ENCODE data around the gene PPP6C.
A peak's percentile ranks its signal among the peaks of the same experiment; 100 is the strongest.
"Not testable (repeated sequence)": the region's sequence is repeated elsewhere in the genome, so short reads cannot be mapped to it uniquely, and the experiment has no call there.

Gene PPP6C

DNA sequence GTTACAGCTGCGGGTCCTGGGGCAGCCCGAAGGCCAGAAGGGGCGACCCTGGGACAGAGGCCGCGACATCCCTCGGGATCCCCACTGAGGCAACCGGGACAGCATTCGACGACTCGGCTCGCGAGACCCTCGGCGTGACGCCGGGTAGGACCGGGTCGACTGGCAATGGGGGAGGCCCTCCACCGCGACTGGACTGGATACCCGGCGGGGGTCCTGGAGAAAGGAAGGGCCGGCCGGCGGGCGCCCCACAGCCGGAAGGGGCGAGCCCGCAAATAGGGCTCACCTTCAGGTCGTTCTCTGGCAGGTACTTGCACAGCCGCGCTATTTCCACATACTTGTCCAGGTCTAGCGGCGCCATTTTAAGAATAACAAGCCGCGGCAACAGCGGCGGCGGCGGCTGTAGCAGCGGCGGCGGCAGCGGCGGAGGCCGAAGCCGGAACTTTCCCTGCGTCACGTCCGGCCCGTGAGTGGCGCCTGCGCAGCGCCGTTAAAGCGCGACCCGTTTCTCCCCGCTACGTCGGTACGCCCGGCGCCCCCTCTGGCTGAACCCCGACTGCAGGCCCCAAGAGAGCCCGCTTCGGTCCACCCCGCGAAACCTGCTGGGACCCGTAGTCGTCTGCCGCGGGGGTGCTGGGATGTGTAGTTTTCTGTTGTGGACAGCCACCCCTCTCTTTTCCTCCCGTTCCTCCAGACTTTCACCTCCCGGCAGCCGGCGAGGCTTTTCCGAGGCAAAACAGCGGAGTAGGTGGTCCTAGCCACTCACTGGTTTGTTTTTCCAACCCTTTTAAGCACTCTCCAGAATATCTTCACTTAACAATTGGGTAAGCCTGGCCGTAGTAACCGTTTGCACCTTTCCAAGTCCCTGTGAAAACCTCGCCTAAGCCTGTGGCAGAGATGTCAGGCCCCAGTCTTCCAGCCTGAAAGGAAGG is at the start of gene PPP6C:
Gene PPP6C (minus strand): TSS at position 443 of the 929 bp plus-strand sequence. CDS start 85 bp downstream, at position 358.
- peak; percentile 98 for DNase-seq (ENCODE audit: low read depth)
- TF ChIP-seq, protein P1, sequence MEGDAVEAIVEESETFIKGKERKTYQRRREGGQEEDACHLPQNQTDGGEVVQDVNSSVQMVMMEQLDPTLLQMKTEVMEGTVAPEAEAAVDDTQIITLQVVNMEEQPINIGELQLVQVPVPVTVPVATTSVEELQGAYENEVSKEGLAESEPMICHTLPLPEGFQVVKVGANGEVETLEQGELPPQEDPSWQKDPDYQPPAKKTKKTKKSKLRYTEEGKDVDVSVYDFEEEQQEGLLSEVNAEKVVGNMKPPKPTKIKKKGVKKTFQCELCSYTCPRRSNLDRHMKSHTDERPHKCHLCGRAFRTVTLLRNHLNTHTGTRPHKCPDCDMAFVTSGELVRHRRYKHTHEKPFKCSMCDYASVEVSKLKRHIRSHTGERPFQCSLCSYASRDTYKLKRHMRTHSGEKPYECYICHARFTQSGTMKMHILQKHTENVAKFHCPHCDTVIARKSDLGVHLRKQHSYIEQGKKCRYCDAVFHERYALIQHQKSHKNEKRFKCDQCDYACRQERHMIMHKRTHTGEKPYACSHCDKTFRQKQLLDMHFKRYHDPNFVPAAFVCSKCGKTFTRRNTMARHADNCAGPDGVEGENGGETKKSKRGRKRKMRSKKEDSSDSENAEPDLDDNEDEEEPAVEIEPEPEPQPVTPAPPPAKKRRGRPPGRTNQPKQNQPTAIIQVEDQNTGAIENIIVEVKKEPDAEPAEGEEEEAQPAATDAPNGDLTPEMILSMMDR (IDR thresholded peaks at IDR 0.05; ENCODE audit: insufficient read depth, low read depth, low read length, missing control alignments), result peak; percentile 78
- peak within 1 kb of the TSS; percentile 95 for H3K4me3 ChIP-seq (ENCODE audit: low read depth, low read length)

- no peak for DNase-seq (ENCODE audit: low read depth)
- TF ChIP-seq, protein P1 (IDR thresholded peaks at IDR 0.05; ENCODE audit: insufficient read depth, low read depth, low read length, missing control alignments), result no peak
- H3K4me3 ChIP-seq (ENCODE audit: low read depth, low read length), result peak overlapping the region; percentile 91
These were observed 49.4 kb upstream of the PPP6C start for GRCh38 chr9:125238915-125239446.

DNA sequence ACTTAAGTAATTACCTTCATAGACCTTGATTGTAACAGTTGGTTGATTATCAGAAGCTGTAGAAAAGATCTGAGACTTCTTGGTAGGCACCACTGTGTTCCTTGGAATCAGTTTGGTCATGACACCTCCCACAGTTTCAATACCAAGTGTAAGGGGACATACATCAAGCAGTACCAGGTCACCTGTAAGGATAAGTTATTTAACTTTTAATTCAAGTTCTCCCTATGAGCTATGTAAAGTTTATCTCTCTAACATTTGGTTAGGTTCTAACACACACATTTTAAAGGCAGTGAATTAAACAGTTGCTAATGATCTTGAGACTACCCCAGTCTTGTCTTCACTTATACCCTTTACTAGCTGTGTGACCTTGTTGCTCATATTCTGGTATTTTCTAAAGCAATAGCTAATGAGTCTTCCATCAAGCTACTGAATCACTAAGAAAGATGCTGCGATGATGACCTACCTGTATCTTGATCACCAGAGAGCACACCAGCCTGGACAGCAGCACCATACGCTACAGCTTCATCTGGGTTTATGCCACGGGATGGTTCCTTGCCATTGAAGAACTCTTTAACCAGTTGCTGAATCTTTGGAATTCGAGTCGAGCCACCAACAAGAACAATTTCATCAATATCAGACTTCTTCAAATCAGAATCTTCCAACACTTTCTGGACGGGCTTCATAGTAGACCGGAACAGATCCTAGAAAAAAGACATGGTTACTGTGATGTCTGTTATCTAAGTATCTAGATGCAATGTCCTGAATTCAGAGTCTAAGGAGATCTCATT is 48.7 kb upstream of the PPP6C start:
- H3K4me3 ChIP-seq (ENCODE audit: low read depth, low read length), result peak overlapping the region; percentile 91
- no peak for DNase-seq (ENCODE audit: low read depth)
- TF ChIP-seq, protein P1 (IDR thresholded peaks at IDR 0.05; ENCODE audit: insufficient read depth, low read depth, low read length, missing control alignments), result no peak

DNA sequence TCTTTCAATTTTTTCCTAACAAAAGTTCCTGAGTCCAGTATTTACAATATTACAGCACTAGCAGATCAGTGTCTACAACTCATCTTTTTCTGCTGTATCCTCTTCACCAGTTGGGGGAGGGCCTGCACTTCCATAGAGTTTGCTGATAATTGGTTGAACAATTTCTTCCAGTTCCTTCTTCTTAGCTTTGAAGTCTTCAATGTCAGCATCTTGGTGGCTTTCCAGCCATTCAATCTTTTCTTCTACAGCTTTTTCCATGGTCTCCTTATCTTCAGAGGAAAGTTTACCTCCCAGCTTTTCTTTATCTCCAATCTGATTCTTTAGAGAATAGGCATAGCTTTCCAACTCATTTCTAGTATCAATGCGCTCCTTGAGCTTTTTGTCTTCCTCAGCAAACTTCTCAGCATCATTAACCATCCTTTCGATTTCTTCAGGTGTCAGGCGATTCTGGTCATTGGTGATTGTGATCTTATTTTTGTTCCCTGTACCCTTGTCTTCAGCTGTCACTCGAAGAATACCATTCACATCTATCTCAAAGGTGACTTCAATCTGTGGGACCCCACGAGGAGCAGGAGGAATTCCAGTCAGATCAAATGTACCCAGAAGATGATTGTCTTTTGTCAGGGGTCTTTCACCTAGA is 47.0 kb upstream of the PPP6C start:
- H3K4me3 ChIP-seq (ENCODE audit: low read depth, low read length); DNase-seq (ENCODE audit: low read depth): not testable (repeated sequence)

GRCh38 chr9:125235804-125236519 is 46.4 kb upstream of the PPP6C start:
- TF ChIP-seq, protein P1 (IDR thresholded peaks at IDR 0.05; ENCODE audit: insufficient read depth, low read depth, low read length, missing control alignments), result no peak
- no peak overlapping the region for H3K4me3 ChIP-seq (ENCODE audit: low read depth, low read length)
- no peak for DNase-seq (ENCODE audit: low read depth)

GRCh38 chr9:125234099-125234498 is 44.5 kb upstream of the PPP6C start:
- H3K4me3 ChIP-seq (ENCODE audit: low read depth, low read length); DNase-seq (ENCODE audit: low read depth): not testable (repeated sequence)

DNA sequence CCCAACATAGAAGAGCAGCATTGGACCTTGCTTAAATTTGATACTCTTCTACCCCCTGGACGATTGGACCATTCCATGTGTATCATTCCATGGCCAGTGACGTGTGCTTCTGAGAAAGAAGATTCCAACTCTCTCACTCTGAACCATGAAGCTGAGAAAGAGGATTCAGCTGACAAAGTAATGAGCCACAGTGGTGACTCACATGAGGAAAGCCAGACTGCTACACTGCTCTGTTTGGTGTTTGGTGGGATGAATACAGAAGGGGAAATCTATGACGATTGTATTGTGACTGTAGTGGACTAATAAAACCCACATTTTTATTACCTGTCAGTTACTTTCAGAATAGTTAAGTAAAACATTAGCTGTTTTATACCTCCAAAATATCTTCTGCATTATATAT is 44.1 kb upstream of the PPP6C start:
- H3K4me3 ChIP-seq (ENCODE audit: low read depth, low read length), result no peak overlapping the region
- TF ChIP-seq, protein P1 (IDR thresholded peaks at IDR 0.05; ENCODE audit: insufficient read depth, low read depth, low read length, missing control alignments), result no peak
- no peak for DNase-seq (ENCODE audit: low read depth)
